Loucy (cell line): ENCODE data around the gene SYT7.

Source experiments
- H2AFZ ChIP-seq: fragments of 200-600 bp; sonication (generic); 2 replicates; pipeline ENCODE4 v1.6.0; 2016; ENCODE audit warnings: antibody characterized with exemption, mild to moderate bottlenecking, low read length, moderate library complexity
- H3F3A ChIP-seq: fragments of 200-600 bp; 2 replicates; pipeline ENCODE4 v1.6.0; 2016; ENCODE audit warnings: antibody characterized with exemption, low read depth, mild to moderate bottlenecking
- H3K27me3 ChIP-seq: fragments of 200-600 bp; sonication (generic); 2 replicates; pipeline ENCODE4 v1.6.1; 2014; ENCODE audit warnings: low read length, mild to moderate bottlenecking; ENCODE audit not compliant: insufficient read depth, poor library complexity, severe bottlenecking
- H3K36me3 ChIP-seq: fragments of 200-600 bp; sonication (generic); 2 replicates; pipeline ENCODE4 v1.6.1; 2016; ENCODE audit warnings: low read length; ENCODE audit not compliant: insufficient read depth
- H3K4me1 ChIP-seq: fragments of 200-600 bp; sonication (generic); 2 replicates; pipeline ENCODE4 v1.5.1; 2014; ENCODE audit warnings: low read length, mild to moderate bottlenecking; ENCODE audit not compliant: insufficient read depth, poor library complexity, severe bottlenecking
- H3K4me2 ChIP-seq: fragments of 200-600 bp; sonication (generic); 2 replicates; pipeline ENCODE4 v1.6.0; 2014; ENCODE audit warnings: antibody characterized with exemption, low read length, low read depth, mild to moderate bottlenecking; ENCODE audit not compliant: poor library complexity, severe bottlenecking
- H3K4me3 ChIP-seq: fragments of 200-600 bp; sonication (generic); 2 replicates; pipeline ENCODE4 v1.5.1; 2014; ENCODE audit warnings: low read length, mild to moderate bottlenecking, mixed read lengths; ENCODE audit not compliant: poor library complexity, severe bottlenecking
- H3K79me2 ChIP-seq: fragments of 200-600 bp; sonication (generic); 2 replicates; pipeline ENCODE4 v1.6.1; 2014; ENCODE audit warnings: low read length; ENCODE audit not compliant: insufficient read depth
- H3K9ac ChIP-seq: fragments of 200-600 bp; sonication (generic); 2 replicates; pipeline ENCODE4 v1.6.0; 2014; ENCODE audit warnings: mild to moderate bottlenecking, low read depth, low read length, moderate library complexity; ENCODE audit not compliant: poor library complexity, severe bottlenecking
- H3K9me2 ChIP-seq: fragments of 200-600 bp; sonication (generic); replicated peaks from 2 replicates; pipeline ENCODE4 v1.6.1; 2016; ENCODE audit warnings: low read depth, low read length, mixed read lengths
- H3K9me3 ChIP-seq: fragments of 200-600 bp; sonication (generic); 2 replicates; pipeline ENCODE4 v1.6.1; 2014; ENCODE audit warnings: mild to moderate bottlenecking, antibody characterized with exemption, low read length, low read depth; ENCODE audit not compliant: insufficient read depth
- H4K20me1 ChIP-seq: fragments of 200-600 bp; sonication (generic); 2 replicates; pipeline ENCODE4 v1.6.0; 2014; ENCODE audit warnings: antibody characterized with exemption, low read length, mild to moderate bottlenecking; ENCODE audit not compliant: insufficient read depth, poor library complexity, severe bottlenecking
- CTCF ChIP-seq: fragments of 200-600 bp; sonication (generic); conservative IDR thresholded peaks from 2 replicates; pipeline ENCODE4 v1.5.1; 2014; ENCODE audit warnings: mild to moderate bottlenecking, antibody characterized with exemption, low read length
- EZH2phosphoT487 ChIP-seq: fragments of 200-600 bp; IDR thresholded peaks from 2 replicates; pipeline ENCODE4 v1.6.1; 2018; ENCODE audit warnings: antibody characterized with exemption, mild to moderate bottlenecking, moderate library complexity, borderline replicate concordance

Gene SYT7

GRCh38 chr11:61515686-61516085 lies 65.2 kb downstream of the SYT7 start:
- no peak overlapping the region for H2AFZ ChIP-seq
- no peaks in the 10 kb centered on the region for H3K27me3 ChIP-seq

GRCh38 chr11:61514050-61514917 lies 66.6 kb downstream of the SYT7 start:
- no peaks in the 10 kb centered on the region for H4K20me1 ChIP-seq
- no peaks in the 10 kb centered on the region for H3K27me3 ChIP-seq
- H3K4me2 ChIP-seq = no peak overlapping the region

More at GRCh38 chr11:61515686-61516085, 65.2 kb downstream of the SYT7 start:
- no peak overlapping the region for H3K4me2 ChIP-seq
- no peaks in the 10 kb centered on the region for H3K79me2 ChIP-seq
- H3K4me1 ChIP-seq = no peaks in the 10 kb centered on the region
- H3K4me3 ChIP-seq = no peak overlapping the region
- H3K9ac ChIP-seq = no peak overlapping the region
- no peaks in the 10 kb centered on the region for H3F3A ChIP-seq
- no peaks in the 10 kb centered on the region for H3K9me2 ChIP-seq
- H3K36me3 ChIP-seq = no peaks in the 10 kb centered on the region
- no peaks in the 10 kb centered on the region for H3K9me3 ChIP-seq
- TF ChIP-seq CTCF = no peak
- no peak for TF ChIP-seq EZH2phosphoT487
- no peaks in the 10 kb centered on the region for H4K20me1 ChIP-seq

GRCh38 chr11:61513143-61513765 lies 67.6 kb downstream of the SYT7 start:
- H3K4me2 ChIP-seq = no peak overlapping the region

More at GRCh38 chr11:61514050-61514917, 66.6 kb downstream of the SYT7 start:
- H3K4me3 ChIP-seq = no peak overlapping the region
- H3K36me3 ChIP-seq = no peaks in the 10 kb centered on the region
- H2AFZ ChIP-seq = no peak overlapping the region
- TF ChIP-seq CTCF (no peak), EZH2phosphoT487 (no peak)
- H3F3A ChIP-seq = no peaks in the 10 kb centered on the region
- H3K9me3 ChIP-seq = no peaks in the 10 kb centered on the region
- no peaks in the 10 kb centered on the region for H3K9me2 ChIP-seq
- no peak overlapping the region for H3K9ac ChIP-seq
- no peaks in the 10 kb centered on the region for H3K4me1 ChIP-seq
- H3K79me2 ChIP-seq = no peaks in the 10 kb centered on the region

More at GRCh38 chr11:61513143-61513765, 67.6 kb downstream of the SYT7 start:
- Histone ChIP-seq H3K9me3 (no peaks in the 10 kb centered on the region), H2AFZ (no peak overlapping the region), H3K4me3 (no peak overlapping the region), H3K36me3 (no peaks in the 10 kb centered on the region), H3K79me2 (no peaks in the 10 kb centered on the region), H3F3A (no peaks in the 10 kb centered on the region), H3K9me2 (no peaks in the 10 kb centered on the region), H3K27me3 (no peaks in the 10 kb centered on the region), H4K20me1 (no peaks in the 10 kb centered on the region), H3K9ac (no peak overlapping the region), H3K4me1 (no peaks in the 10 kb centered on the region)
- TF ChIP-seq EZH2phosphoT487 = no peak
- no peak for TF ChIP-seq CTCF
